Fibroblast of lung (primary cell): ENCODE data around the gene PLEKHA8.

Source experiments
- CTCF ChIP-seq, 2 donors: IDR thresholded peaks in 1 of 2; conservative IDR thresholded peaks in 1 of 2; 1 replicate in 1 of 2; 2 replicates in 1 of 2; pipeline ENCODE4 v1.5.1; 2011 to 2012; ENCODE audit warnings: low read length in 2 of 2, control low read depth in 1 of 2, inconsistent platforms in 1 of 2, low read depth in 1 of 2, mild to moderate bottlenecking in 1 of 2
- EZH2 ChIP-seq: IDR thresholded peaks from 2 replicates; pipeline ENCODE4 v1.5.1; 2012; ENCODE audit warnings: low read length, control low read depth, mild to moderate bottlenecking; ENCODE audit errors: missing control alignments

- TF ChIP-seq CTCF (conservative IDR thresholded peaks at IDR 0.05 in 1 of 2, IDR thresholded peaks at IDR 0.05 in 1 of 2; ENCODE audit: low read depth in 1 of 2, low read length in 2 of 2) (no peak), EZH2 (no peak)
Measured at GRCh38 chr7:30087371-30087770, 59.2 kb downstream of the PLEKHA8 start.
